ENCODE results near the gene CCDC73. TPM values are rescaled to one million over a fixed set of nuclear protein-coding genes. Genes with fewer than 3 reads are reported as not detected.
A peak's percentile ranks its signal among the peaks of the same experiment; 100 is the strongest.

CCDC73 gene
- total RNA-seq: not detected
- polyA plus RNA-seq: not detected
- total RNA-seq: 0 to 0.25 (median 0) reads per million in 6 experiments

DNA sequence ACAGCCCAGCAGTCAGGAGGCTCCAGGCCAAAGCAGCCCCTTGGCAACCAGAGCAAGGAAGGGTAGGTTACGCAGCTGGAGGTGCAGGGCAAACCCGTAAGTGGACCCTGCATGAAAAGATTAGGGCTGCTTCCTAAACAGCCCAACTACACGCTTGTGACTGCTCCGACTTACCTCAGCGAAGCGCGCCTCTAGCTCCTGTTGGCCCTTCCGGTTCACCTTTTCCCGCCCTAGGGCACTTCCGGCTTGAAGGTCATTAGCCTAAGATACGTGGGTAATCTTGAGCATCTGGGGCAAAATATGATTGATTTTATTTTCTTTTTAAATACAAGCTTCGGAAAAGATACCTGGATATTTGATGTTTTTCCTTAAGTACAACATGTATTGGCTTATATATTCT lies at the start of gene CCDC73:
CCDC73 (minus strand) TSS at position 224 of the 400 bp plus-strand sequence. CDS start 34,419 bp downstream, outside the sequence.
- POLR2A ChIA-PET: no interaction called here
- no peaks in the 10 kb centered on the region for H3K9me3 Mint-ChIP-seq
- no peak within 1 kb of the TSS for H3K27ac Mint-ChIP-seq
- DNase-seq (no peak), ATAC-seq (no peak)
- no peak within 1 kb of the TSS for H3K4me3 Mint-ChIP-seq
- no peaks in the 10 kb centered on the region for H3K36me3 Mint-ChIP-seq
- peaks cover 0 to 8% (median 0%) of the 10 kb centered on the region in 4 donors for H3K4me1 Mint-ChIP-seq
- H3K27me3 Mint-ChIP-seq: peaks cover 0 to 9% (median 3%) of the 10 kb centered on the region in 5 donors

- peaks cover 0 to 12% (median 4%) of the 10 kb centered on the region in 5 donors for H3K27me3 Mint-ChIP-seq
- DNase-seq: no peak
These were observed 49.1 kb upstream of the CCDC73 start for GRCh38 chr11:32843544-32843943.

GRCh38 chr11:32840587-32840986 lies 46.1 kb upstream of the CCDC73 start:
- DNase-seq (no peak), ATAC-seq (no peak)
- no peak overlapping the region for H3K27ac Mint-ChIP-seq
- H3K9me3 Mint-ChIP-seq: no peaks in the 10 kb centered on the region
- H3K4me1 Mint-ChIP-seq: no peaks in the 10 kb centered on the region
- H3K27me3 Mint-ChIP-seq: peaks cover 0 to 4% (median 1%) of the 10 kb centered on the region in 5 donors
- no peak overlapping the region for H3K4me3 Mint-ChIP-seq
- POLR2A ChIA-PET: no interaction called here
- H3K36me3 Mint-ChIP-seq: no peaks in the 10 kb centered on the region

More at GRCh38 chr11:32843544-32843943, 49.1 kb upstream of the CCDC73 start:
- Mint-ChIP-seq H3K9me3 (peaks cover 0 to 4% (median 1%) of the 10 kb centered on the region in 9 donors), H3K4me1 (peaks cover 0 to 5% (median 0%) of the 10 kb centered on the region in 4 donors), H3K36me3 (no peaks in the 10 kb centered on the region), H3K4me3 (no peak overlapping the region), H3K27ac (no peak overlapping the region)
- ATAC-seq: no peak
- POLR2A ChIA-PET: no interaction called here

- DNase-seq (no peak), ATAC-seq (no peak)
- Mint-ChIP-seq H3K4me3 (no peak overlapping the region), H3K27ac (no peak overlapping the region), H3K36me3 (no peaks in the 10 kb centered on the region), H3K27me3 (peaks cover 0 to 7% (median 0%) of the 10 kb centered on the region in 5 donors), H3K4me1 (no peaks in the 10 kb centered on the region), H3K9me3 (no peaks in the 10 kb centered on the region)
- POLR2A ChIA-PET: no interaction called here
These were observed 44.8 kb upstream of the CCDC73 start for GRCh38 chr11:32839308-32839707.

DNA sequence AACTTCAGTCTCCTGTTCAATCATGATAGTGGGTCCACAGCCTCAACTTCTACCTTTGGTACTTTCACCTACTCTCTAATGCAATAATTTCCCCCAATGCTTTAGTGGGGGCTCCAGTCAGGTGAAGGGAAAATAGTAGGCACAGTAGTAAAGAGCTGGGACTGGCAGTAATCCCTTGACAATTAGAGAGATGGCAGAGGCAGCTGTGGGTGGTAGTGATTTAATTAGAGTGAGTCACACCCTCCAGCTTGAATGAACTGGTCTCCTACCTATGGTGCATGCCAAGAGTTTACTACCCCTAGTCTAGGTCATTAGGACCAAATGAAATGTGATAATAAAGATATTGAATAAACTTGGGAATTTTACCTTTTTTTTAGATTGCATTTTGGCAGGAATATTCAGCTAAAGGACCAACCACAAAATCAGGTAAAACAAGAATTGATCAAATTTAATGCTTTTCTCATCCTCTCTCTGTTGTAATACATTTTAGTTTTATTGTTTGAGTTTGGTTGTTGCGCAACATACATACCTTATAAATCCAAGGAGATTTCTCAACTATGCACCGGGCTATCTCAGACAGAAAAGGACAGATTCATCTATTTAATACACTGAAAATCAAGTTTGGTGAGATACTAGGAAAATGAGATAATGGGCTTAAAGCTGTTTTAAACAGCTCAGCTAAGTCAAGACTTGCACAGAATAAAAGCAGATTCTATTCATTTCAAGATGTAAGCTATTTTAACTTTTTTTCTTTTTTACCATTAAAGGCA lies 44.2 kb upstream of the CCDC73 start:
- POLR2A ChIA-PET: no interaction called here
- peaks cover 0 to 7% (median 3%) of the 10 kb centered on the region in 5 donors for H3K27me3 Mint-ChIP-seq
- H3K9me3 Mint-ChIP-seq: no peaks in the 10 kb centered on the region
- no peak overlapping the region for H3K27ac Mint-ChIP-seq
- no peaks in the 10 kb centered on the region for H3K4me1 Mint-ChIP-seq
- no peaks in the 10 kb centered on the region for H3K36me3 Mint-ChIP-seq
- DNase-seq (no peak), ATAC-seq (no peak)
- no peak overlapping the region for H3K4me3 Mint-ChIP-seq

- no peaks in the 10 kb centered on the region for H3K4me1 Mint-ChIP-seq
- no peaks in the 10 kb centered on the region for H3K9me3 Mint-ChIP-seq
- POLR2A ChIA-PET: no interaction called here
- H3K4me3 Mint-ChIP-seq: no peak overlapping the region
- peaks cover 2 to 17% (median 10%) of the 10 kb centered on the region in 5 donors for H3K27me3 Mint-ChIP-seq
- H3K36me3 Mint-ChIP-seq: no peaks in the 10 kb centered on the region
- no peak for ATAC-seq
- no peak overlapping the region for H3K27ac Mint-ChIP-seq
- DNase-seq: no peak
These were observed 42.5 kb upstream of the CCDC73 start for GRCh38 chr11:32836946-32837345.

- Mint-ChIP-seq H3K36me3 (no peaks in the 10 kb centered on the region), H3K27me3 (peaks cover 18 to 40% (median 29%) of the 10 kb centered on the region in 5 donors), H3K9me3 (no peaks in the 10 kb centered on the region), H3K27ac (no peak overlapping the region), H3K4me3 (no peak overlapping the region), H3K4me1 (peaks cover 4 to 15% (median 9%) of the 10 kb centered on the region in 4 donors)
- no peak for DNase-seq
- POLR2A ChIA-PET: no interaction called here
- ATAC-seq: no peak
These were observed 39.5 kb upstream of the CCDC73 start for GRCh38 chr11:32833921-32834320.

GRCh38 chr11:32831221-32831620 lies 36.8 kb upstream of the CCDC73 start:
- ATAC-seq: no peak
- H3K36me3 Mint-ChIP-seq: no peaks in the 10 kb centered on the region
- peaks cover 4 to 18% (median 11%) of the 10 kb centered on the region in 4 donors for H3K4me1 Mint-ChIP-seq
- H3K27me3 Mint-ChIP-seq: peaks cover 21 to 59% (median 33%) of the 10 kb centered on the region in 5 donors
- no peaks in the 10 kb centered on the region for H3K9me3 Mint-ChIP-seq
- H3K4me3 Mint-ChIP-seq: peak overlapping the region in 7 of 10 donors; percentile 0 to 73 (median 48)
- no peak overlapping the region for H3K27ac Mint-ChIP-seq
- no peak for DNase-seq
- POLR2A ChIA-PET: no interaction called here

GRCh38 chr11:32830796-32831195 lies 36.3 kb upstream of the CCDC73 start:
- peak overlapping the region in 9 of 10 donors; percentile 16 to 73 (median 57) for H3K4me3 Mint-ChIP-seq
- H3K27me3 Mint-ChIP-seq: peaks cover 21 to 59% (median 33%) of the 10 kb centered on the region in 5 donors
- no peak overlapping the region for H3K27ac Mint-ChIP-seq
- POLR2A ChIA-PET: no interaction called here
- no peaks in the 10 kb centered on the region for H3K9me3 Mint-ChIP-seq
- ATAC-seq (no peak), DNase-seq (no peak)
- no peaks in the 10 kb centered on the region for H3K36me3 Mint-ChIP-seq
- H3K4me1 Mint-ChIP-seq: peaks cover 4 to 18% (median 11%) of the 10 kb centered on the region in 4 donors

DNA sequence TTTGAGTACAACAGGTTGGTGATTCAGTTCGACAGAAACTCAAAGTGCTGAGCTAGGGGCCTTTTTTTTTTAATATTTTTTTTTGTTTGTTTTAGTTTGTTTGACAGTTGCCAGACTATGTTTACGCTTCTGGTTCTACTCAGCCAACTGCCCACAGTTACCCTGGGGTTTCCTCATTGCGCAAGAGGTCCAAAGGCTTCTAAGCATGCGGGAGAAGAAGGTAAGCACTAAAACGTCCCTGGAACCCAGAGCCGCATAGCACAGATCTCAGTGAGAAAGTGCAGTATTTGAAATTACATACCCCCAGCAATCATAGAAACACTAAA lies 35.9 kb upstream of the CCDC73 start:
- ATAC-seq: no peak

DNA sequence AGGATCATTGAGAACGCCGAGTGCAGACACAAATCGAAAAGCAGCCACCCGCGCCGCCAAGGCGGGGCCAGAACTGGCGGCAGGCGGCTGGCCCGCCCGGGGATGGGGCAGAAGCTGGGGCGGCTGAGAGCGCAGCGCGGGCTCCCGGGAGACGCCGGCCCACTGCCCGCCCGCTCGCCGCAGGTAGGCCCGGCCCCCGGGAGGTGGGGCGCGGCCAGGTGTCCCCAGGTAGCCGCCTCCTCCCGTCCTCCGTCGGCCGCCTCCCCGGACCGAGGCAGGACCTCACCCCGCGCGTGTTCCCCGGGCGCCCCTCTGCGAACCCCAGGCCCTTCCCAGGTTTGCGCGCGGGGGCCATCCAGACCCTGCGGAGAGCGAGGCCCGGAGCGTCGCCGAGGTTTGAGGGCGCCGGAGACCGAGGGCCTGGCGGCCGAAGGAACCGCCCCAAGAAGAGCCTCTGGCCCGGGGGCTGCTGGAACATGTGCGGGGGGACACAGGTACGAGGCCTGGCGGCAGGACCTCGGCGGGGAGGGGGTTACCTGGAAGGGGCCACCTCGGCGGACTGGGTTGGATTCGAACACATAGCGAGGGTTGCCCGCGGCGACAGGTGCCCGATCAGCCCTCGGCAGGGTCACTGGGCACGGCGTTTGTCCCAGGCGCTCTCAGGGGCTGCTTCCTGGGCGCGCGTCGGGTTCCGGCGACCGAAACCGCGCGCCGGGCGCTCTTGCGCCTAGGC lies 35.4 kb upstream of the CCDC73 start, which contains the start of gene PRRG4:
PRRG4 (plus strand) TSS at position 248 of the 733 bp plus-strand sequence. CDS start 603 bp downstream, outside the sequence.
- no peaks in the 10 kb centered on the region for H3K9me3 Mint-ChIP-seq
- no peaks in the 10 kb centered on the region for H3K36me3 Mint-ChIP-seq
- H3K27ac Mint-ChIP-seq: no peak within 1 kb of the TSS
- DNase-seq: peak in 2 of 10 donors; percentile 7
- H3K4me3 Mint-ChIP-seq: peak within 1 kb of the TSS; percentile 57 to 90 (median 84)
- peaks cover 19 to 59% (median 33%) of the 10 kb centered on the region in 5 donors for H3K27me3 Mint-ChIP-seq
- ATAC-seq: peak in 1 of 2 donors; percentile 57
- peaks cover 4 to 18% (median 11%) of the 10 kb centered on the region in 4 donors for H3K4me1 Mint-ChIP-seq
- POLR2A ChIA-PET: no interaction called here

More for the DNA sequence above, 35.9 kb upstream of the CCDC73 start:
- H3K27ac Mint-ChIP-seq: no peak overlapping the region
- peaks cover 21 to 59% (median 33%) of the 10 kb centered on the region in 5 donors for H3K27me3 Mint-ChIP-seq
- POLR2A ChIA-PET: no interaction called here
- H3K36me3 Mint-ChIP-seq: no peaks in the 10 kb centered on the region
- peak overlapping the region in 9 of 10 donors; percentile 16 to 73 (median 57) for H3K4me3 Mint-ChIP-seq
- DNase-seq: no peak
- peaks cover 4 to 18% (median 11%) of the 10 kb centered on the region in 4 donors for H3K4me1 Mint-ChIP-seq
- no peaks in the 10 kb centered on the region for H3K9me3 Mint-ChIP-seq

DNA sequence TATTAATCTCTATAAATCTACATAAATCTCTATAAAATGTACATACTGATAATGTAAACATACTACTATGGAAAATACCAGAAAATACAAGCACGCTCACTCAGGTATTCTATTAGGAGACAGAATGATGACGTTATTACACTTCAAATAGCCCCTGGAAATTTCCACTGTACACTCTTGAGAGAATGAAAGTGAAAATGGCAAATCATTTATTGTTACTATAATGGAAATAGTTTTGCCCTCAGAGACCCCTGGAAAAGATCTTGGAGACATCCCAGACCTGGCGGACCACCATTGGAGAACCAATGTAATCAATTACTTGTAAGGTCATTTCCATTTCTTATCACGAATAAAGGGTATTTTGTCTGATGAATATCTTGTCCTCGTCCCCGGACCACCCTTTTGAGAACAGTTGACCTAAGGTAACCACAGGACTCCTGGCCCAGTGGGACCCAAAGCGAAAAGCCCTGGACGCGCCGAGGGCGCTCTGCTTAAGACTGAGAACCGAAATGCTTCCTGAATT lies 34.8 kb upstream of the CCDC73 start:
- H3K27me3 Mint-ChIP-seq: peaks cover 19 to 59% (median 35%) of the 10 kb centered on the region in 5 donors
- H3K9me3 Mint-ChIP-seq: no peaks in the 10 kb centered on the region
- H3K27ac Mint-ChIP-seq: no peak overlapping the region

DNA sequence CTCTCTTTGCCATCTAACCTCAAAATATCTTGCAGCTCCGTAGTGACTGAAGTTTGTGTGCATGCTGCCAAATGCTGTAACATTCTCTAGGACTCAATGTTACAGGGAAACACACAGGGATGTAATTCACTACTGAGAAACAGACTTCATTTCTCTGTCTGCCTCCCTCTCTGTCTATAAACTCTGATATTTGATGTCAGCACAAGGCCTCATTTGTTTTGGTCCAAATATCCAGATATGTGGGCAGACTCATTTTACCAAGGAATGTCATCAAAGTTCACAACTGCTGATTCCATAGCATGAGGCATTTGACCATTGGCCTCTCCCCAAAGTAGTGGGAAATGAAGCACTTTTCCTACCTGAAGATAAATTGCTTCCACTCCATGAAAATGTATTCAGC lies 32.8 kb upstream of the CCDC73 start:
- POLR2A ChIA-PET: no interaction called here
- no peak overlapping the region for H3K4me3 Mint-ChIP-seq
- peaks cover 0 to 1% (median 0%) of the 10 kb centered on the region in 3 donors for H3K36me3 Mint-ChIP-seq
- no peak overlapping the region for H3K27ac Mint-ChIP-seq
- peaks cover 4 to 18% (median 11%) of the 10 kb centered on the region in 4 donors for H3K4me1 Mint-ChIP-seq
- H3K27me3 Mint-ChIP-seq: peaks cover 18 to 45% (median 29%) of the 10 kb centered on the region in 5 donors
- ATAC-seq: no peak
- peaks cover 0 to 6% (median 0%) of the 10 kb centered on the region in 9 donors for H3K9me3 Mint-ChIP-seq
- no peak for DNase-seq

More for the DNA sequence above, 34.8 kb upstream of the CCDC73 start:
- POLR2A ChIA-PET: no interaction called here
- Mint-ChIP-seq H3K36me3 (no peaks in the 10 kb centered on the region), H3K4me3 (peak overlapping the region; percentile 57 to 90 (median 84)), H3K4me1 (peaks cover 4 to 18% (median 11%) of the 10 kb centered on the region in 4 donors)
- DNase-seq: no peak
- no peak for ATAC-seq
